HG03571 (cell line): ENCODE data around the gene IQCF6.
"Not testable (repeated sequence)": the region's sequence is repeated elsewhere in the genome, so short reads cannot be mapped to it uniquely, and the experiment has no call there.

Experiments
- ATAC-seq: cut with Tn5 transposase; IDR thresholded peaks from one replicate; pipeline ENCODE4 v1.9.1; 2021; ENCODE audit not compliant: unreplicated experiment

The IQCF6 gene

GRCh38 chr3:51773529-51774056 is 5.4 kb downstream of the IQCF6 start:
- ATAC-seq = no peak

DNA sequence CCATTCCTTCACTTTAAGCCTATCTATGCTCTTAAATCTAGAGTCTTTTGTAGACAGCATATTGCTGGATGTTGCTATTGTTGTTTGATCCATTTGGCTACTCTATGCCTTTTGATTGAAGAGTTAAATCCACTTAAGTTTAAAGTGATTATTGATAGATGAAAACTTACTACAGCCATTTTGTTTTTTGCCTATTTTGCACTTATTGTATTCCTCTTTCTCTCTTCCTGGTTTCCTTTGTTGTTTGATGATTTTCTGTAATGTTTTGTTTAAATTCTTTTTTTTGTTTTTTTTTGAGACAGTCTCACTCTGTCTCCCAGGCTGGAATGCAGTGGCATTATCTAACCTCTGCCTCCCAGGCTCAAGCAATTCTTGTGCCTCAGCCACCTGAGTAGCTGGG is 19.8 kb downstream of the IQCF6 start:
- ATAC-seq = no peak

DNA sequence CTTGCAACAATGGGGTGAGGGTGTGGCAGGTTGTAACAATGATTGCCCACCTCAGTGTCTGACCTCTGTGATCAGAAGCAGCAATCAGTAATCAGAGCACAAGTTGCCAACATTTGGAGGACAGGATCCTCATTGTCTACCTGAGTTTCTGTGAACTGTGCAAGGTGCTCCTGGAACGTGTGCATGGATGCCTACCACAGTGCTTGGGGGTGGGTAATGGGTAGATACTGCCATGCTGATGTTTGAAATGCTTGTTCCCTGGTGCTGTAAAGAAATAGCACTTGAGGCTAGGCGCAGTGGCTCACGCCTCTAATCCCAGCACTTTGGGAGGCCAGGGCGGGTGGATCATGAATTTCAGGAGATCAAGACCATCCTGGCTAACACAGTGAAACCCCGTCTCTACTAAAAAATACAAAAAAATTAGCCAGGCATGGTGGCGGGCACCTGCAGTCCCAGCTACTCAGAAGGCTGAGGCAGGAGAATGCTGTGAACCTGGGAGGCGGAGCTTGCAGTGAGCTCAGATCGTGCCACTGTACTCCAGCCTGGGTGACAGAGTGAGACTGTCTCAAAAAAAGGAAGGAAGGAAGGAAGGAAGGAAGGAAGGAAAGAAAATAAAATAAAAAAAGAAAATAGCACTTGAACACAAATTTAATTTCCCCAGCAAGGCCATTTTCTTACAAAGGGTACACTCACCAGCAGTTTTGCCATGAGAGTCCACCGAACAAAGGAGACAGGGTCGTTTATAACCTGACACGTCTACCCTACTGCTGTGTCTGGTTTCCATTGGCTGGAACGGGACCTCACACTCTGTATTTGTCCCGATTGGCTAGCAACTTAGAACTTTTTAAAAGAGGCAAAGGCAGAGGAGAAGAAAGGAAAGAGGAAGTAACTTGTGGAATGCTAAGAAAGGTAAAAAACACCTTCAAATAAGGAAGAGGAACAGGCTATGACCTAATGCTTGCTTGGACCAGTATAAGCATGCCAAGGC is 25.0 kb downstream of the IQCF6 start:
- not testable (repeated sequence) for ATAC-seq

DNA sequence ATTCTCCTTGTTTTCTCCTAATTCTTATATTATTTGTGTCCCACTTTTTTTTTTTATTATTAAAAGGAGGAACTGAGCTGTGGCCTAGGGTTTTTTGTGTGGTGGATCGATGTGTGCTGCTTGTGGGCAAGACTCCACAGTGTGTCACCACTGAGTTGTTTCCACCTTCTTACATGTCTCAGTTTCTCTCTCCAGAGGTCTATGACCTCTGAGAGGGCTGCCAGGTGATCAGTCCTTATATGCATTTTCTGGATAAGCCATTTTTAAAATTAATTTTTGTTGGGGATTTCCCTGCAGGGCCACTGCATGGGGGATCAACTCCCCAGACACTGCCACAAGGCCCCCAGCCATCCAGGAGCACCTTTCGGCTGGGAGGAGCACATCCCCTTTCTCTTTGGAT is 27.8 kb downstream of the IQCF6 start:
- ATAC-seq = no peak

DNA sequence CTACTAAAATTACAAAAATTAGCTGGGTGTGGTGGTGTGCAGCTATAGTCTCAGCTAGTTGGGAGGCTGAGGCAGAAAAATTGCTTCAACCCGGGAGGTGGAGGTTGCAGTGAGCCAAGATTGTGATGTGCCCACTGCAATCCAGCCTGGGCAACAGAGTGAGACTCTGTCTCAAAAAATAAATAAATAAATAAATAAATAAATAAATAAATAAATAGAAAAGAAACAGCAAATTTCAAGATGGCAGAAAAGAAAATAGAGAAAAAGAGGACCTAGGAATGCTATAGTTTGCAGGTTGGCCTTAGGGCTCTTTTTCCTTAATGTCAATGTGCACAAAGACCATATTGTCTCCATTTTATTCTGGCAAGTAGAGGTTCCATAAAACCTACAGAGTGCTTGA is 28.2 kb downstream of the IQCF6 start:
- ATAC-seq = no peak

- ATAC-seq = no peak
Observed at GRCh38 chr3:51748327-51748726, 30.7 kb downstream of the IQCF6 start.

DNA sequence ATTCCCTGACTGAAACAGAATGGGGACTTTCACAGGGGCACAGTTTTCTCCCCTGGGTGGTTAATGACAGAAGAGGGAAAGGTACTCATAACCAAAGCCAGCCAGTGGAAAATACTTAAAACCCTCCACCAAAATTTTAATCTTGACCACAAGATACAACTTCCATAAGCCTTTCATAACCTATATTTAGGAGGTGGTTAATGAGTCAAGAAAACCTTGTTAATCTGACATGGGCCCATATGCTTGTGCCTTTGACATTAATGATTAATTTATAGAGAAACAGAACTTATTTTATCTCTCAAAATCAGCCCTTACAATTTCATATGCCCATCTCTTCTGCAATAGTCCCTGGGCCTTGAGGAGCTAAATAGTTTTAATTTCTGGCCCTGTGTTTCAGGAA is 31.2 kb downstream of the IQCF6 start:
- ATAC-seq = no peak

DNA sequence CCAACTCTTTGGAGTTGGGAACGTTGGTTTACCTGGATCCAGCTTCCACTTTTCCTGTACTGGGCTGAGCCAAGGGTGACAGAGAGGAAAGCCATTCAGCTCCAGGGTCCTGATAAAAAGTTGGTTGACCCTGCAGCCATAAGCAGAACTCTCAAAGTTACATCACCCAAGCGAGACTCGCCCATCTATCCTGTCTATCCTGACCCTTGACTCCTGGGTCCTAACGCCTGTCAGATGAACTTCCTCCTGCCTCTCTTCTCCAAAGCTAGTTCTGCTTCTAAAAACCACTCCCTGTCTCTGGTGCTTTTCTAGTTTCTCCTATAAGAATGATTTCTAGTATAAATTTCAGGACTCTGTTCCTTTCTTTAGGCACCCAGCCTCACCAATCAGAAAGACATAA is 36.1 kb downstream of the IQCF6 start:
- ATAC-seq = not testable (repeated sequence)

DNA sequence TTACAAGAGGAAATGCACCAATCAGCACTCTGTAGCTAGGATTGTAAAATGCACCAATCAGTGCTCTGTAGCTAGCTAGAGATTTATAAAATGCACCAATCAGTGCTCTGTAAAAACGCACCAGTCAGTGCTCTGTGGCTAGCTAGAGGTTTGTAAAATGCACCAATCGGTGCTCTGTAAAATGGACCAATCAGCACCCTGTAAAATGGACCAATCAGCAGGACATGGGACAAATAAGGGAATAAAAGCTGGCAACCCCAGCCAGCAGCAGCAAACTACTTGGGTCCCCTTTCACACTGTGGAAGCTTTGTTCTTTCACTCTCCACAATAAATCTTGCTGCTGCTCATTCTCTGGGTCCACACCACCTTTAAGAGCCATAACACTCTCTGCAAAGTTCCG is 36.7 kb downstream of the IQCF6 start:
- not testable (repeated sequence) for ATAC-seq

DNA sequence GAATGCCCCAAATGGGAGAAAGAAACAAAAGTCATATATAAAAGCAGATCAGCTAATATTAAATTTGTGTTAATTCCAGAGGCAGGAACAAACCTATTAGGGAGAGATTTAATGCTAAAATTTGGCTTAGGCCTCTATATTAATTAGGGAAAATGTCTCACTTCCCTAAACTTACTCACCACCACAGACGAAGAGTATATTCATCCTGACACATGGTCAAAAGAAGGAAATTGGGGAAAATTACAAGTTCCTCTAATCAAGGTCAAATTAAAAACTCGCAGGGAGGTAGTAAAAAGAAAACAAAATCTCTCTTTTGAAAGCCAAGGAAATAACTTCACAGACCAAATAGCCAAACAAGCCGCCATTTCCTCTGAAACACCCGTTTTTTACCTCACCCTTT is 39.9 kb downstream of the IQCF6 start:
- ATAC-seq = no peak

- no peak for ATAC-seq
Observed at GRCh38 chr3:51735950-51736349, 43.1 kb downstream of the IQCF6 start.

DNA sequence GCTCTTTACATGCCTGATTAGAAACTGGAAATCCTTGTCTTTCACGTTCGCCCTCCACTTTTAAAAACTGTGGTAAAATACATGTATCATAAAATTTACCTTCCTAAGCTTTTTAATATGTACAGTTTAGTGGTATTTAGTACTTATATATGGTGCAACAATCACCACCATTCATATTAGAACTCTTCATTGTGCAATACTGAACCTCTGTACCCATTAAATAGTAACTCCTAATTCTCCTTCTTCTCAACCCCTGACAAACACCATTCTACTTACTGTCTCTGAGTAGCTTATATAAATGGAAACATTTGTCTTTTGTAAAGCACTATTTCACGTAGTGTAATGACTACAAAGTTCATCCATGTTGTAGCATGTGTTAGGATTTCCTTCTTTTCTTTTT is 44.0 kb downstream of the IQCF6 start:
- no peak for ATAC-seq

GRCh38 chr3:51734572-51734907 is 44.5 kb downstream of the IQCF6 start:
- ATAC-seq = no peak

DNA sequence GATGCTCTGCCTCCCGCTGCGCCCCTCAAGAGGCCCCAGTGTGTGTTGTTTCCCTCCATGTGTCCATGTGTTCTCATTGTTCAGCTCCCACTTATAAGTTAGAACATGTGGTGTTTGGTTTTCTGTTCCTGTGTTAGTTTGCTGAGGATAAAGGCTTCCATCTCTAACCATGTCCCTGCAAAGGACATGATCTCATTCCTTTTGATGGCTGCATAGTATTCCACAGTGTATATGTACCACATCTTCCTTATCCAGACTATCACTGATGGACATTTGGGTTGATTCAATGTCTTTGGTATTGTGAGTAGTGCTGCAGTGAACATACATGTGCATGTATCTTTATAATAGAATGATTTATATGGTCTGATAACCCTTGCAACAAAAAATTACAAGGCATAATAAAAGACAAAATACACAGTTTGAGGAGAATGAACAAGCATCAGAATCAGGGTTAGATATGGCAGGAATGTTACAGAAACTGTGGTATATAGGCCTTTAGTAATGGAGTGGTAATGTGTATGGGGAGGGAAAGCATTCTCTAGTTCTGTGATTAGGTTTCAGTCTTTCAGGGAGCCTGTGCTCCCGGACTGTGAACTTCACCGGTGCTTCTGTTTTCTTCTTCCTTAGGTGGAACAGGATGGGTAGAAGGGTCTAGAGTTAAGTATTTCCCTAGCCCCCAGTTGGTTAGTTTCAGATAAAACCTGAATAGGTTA is 45.0 kb downstream of the IQCF6 start:
- ATAC-seq = no peak

DNA sequence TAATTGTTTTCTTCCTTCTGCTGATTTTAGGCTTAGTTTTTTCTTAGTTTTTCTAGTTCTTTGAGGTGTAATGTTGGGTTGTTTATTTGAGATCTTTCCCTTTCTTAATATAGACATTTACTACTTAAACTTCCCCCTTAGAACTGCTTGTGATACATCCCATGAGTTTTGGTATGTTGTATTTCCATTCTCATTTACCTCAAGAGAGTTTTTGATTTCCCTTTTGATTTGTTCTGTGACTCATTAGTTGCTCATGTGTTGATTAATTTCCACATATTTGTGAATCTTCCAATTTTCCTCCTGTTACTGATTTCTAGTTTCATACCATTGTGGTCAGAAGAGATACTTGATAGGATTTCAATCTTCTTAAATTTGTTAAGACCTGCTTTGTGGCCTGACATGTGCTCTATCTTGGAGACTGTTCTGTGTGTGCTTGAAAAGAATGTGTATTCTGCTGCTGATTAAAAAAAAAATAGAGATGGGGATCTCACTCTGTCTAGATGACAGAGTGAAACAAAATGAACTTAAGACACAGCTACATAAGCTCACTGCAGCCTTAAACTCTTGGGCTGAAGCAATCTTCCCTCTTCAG is 49.9 kb downstream of the IQCF6 start:
- ATAC-seq = no peak
